Measurements from ENCODE around the gene GCA. TPM values are rescaled to one million over a fixed set of nuclear protein-coding genes. Genes with fewer than 3 reads are reported as not detected.
A peak's percentile ranks its signal among the peaks of the same experiment; 100 is the strongest.

GCA gene
- polyA plus RNA-seq, 1 donor from 2014 or later = 45.3 TPM

- H3F3A ChIP-seq (ENCODE audit: insufficient read depth, low read length, poor library complexity, severe bottlenecking) = no peaks in the 10 kb centered on the region
- H3K9ac ChIP-seq (ENCODE audit: low read length) = no peak overlapping the region
- no peak overlapping the region for H3K27ac ChIP-seq (ENCODE audit: low read length)
- no peak overlapping the region for H3K4me2 ChIP-seq (ENCODE audit: low read length)
- H3K9me3 ChIP-seq (ENCODE audit: low read length) = no peaks in the 10 kb centered on the region
- no peaks in the 10 kb centered on the region for H4K20me1 ChIP-seq (ENCODE audit: insufficient read depth)
- no peak overlapping the region for H3K4me3 ChIP-seq (ENCODE audit: low read length)
- H3K27me3 ChIP-seq (ENCODE audit: insufficient read depth, low read depth, low read length) = no peaks in the 10 kb centered on the region
- no peak overlapping the region for H2AFZ ChIP-seq (ENCODE audit: low read depth, low read length)
- TF ChIP-seq EP300 (conservative IDR thresholded peaks at IDR 0.05; ENCODE audit: poor library complexity, severe bottlenecking) = no peak
- TF ChIP-seq MXI1 (conservative IDR thresholded peaks at IDR 0.05; ENCODE audit: poor library complexity, severe bottlenecking) = no peak
- no peak for TF ChIP-seq SMC3 (conservative IDR thresholded peaks at IDR 0.05; ENCODE audit: poor library complexity)
- TF ChIP-seq TAF1 (IDR thresholded peaks at IDR 0.05; ENCODE audit: low read depth) = no peak
- TF ChIP-seq RAD21 (conservative IDR thresholded peaks at IDR 0.05) = no peak
- no peak for TF ChIP-seq POLR2AphosphoS5 (IDR thresholded peaks at IDR 0.05)
- no peak for TF ChIP-seq EZH2 (IDR thresholded peaks at IDR 0.05; ENCODE audit: borderline replicate concordance, insufficient read depth, low read length, poor library complexity, severe bottlenecking)
- no peak for TF ChIP-seq REST (IDR thresholded peaks at IDR 0.05; ENCODE audit: borderline replicate concordance)
- no peak for TF ChIP-seq CTCF (IDR thresholded peaks at IDR 0.05; ENCODE audit: poor library complexity, severe bottlenecking)
- no peaks in the 10 kb centered on the region for H3K36me3 ChIP-seq (ENCODE audit: insufficient read depth, low read length)
- H3K79me2 ChIP-seq (replicated peaks; ENCODE audit: insufficient read depth, low read length) = no peaks in the 10 kb centered on the region
- no peaks in the 10 kb centered on the region for H3K9me2 ChIP-seq (ENCODE audit: insufficient read depth, low read length)
Measured at GRCh38 chr2:162330881-162331280, 13.1 kb upstream of the GCA start.

GRCh38 chr2:162333968-162334367 is 10.0 kb upstream of the GCA start:
- Histone ChIP-seq H3K27me3 (ENCODE audit: insufficient read depth, low read depth, low read length) (no peaks in the 10 kb centered on the region), H3K4me2 (ENCODE audit: low read length) (no peak overlapping the region), H3K9ac (ENCODE audit: low read length) (no peak overlapping the region), H3K79me2 (replicated peaks; ENCODE audit: insufficient read depth, low read length) (no peaks in the 10 kb centered on the region), H3K9me2 (ENCODE audit: insufficient read depth, low read length) (no peaks in the 10 kb centered on the region), H3K36me3 (ENCODE audit: insufficient read depth, low read length) (no peaks in the 10 kb centered on the region), H3K4me3 (ENCODE audit: low read length) (no peak overlapping the region), H4K20me1 (ENCODE audit: insufficient read depth) (no peaks in the 10 kb centered on the region), H3K27ac (ENCODE audit: low read length) (no peak overlapping the region), H3F3A (ENCODE audit: insufficient read depth, low read length, poor library complexity, severe bottlenecking) (no peaks in the 10 kb centered on the region), H3K9me3 (ENCODE audit: low read length) (no peaks in the 10 kb centered on the region), H2AFZ (ENCODE audit: low read depth, low read length) (no peak overlapping the region)
- TF ChIP-seq CTCF (IDR thresholded peaks at IDR 0.05; ENCODE audit: poor library complexity, severe bottlenecking) (peak; percentile 47), EP300 (conservative IDR thresholded peaks at IDR 0.05; ENCODE audit: poor library complexity, severe bottlenecking) (no peak), RAD21 (conservative IDR thresholded peaks at IDR 0.05) (peak; percentile 20), SMC3 (conservative IDR thresholded peaks at IDR 0.05; ENCODE audit: poor library complexity) (peak; percentile 31)
